Stomach (tissue), 9 donors: ENCODE measurements around the gene MPP1. TPM values are rescaled to one million over a fixed set of nuclear protein-coding genes. Genes with fewer than 3 reads are reported as not detected.

Experiments used
- DNase-seq, 2 donors: peaks; one replicate each; pipeline versions ENCODE4 v3.0.0 to v3.0.0-alpha.2; 2013 to 2019
- H3K27ac ChIP-seq, 5 donors: fragments of 200-600 bp in 4 of 5; sonication (generic) in 4 of 5; one replicate each; pipeline ENCODE4 v1.5.1; 2013 to 2019; ENCODE audit warnings: mild to moderate bottlenecking in 1 of 5, moderate library complexity in 1 of 5
- H3K27me3 ChIP-seq, 3 donors: fragments of 200-600 bp; sonication (generic); one replicate each; pipeline ENCODE4 v1.5.1; 2017 to 2019; ENCODE audit warnings: mixed run types in 1 of 3
- H3K36me3 ChIP-seq, 4 donors: fragments of 200-600 bp; sonication (generic); 1 replicate in 3 of 4; 2 replicates in 1 of 4; pipeline ENCODE4 v1.5.1; 2016 to 2019
- H3K4me1 ChIP-seq, 4 donors: fragments of 200-600 bp; sonication (generic); one replicate each; pipeline ENCODE4 v1.5.1; 2016 to 2019
- H3K4me3 ChIP-seq, 4 donors: fragments of 200-600 bp; sonication (generic) in 3 of 4; one replicate each; pipeline ENCODE4 v1.5.1; 2016 to 2019; ENCODE audit warnings: mild to moderate bottlenecking in 1 of 4
- H3K9me3 ChIP-seq, 4 donors: fragments of 200-600 bp; sonication (generic); one replicate each; pipeline ENCODE4 v1.5.1; 2016 to 2019
- CTCF ChIP-seq, 7 experiments: fragments of 450-650 bp in 4 of 7; fragments of 200-600 bp in 3 of 7; sonication (generic) in 3 of 7; IDR thresholded peaks; one replicate each; pipeline ENCODE4 v1.5.1; 2016 to 2019; ENCODE audit warnings: antibody characterized with exemption in 7 of 7, control low read depth in 2 of 7, mild to moderate bottlenecking in 1 of 7
- EP300 ChIP-seq: sonication (generic); formaldehyde crosslinking; IDR thresholded peaks from one replicate; pipeline ENCODE4 v1.6.1; 2017; ENCODE audit warnings: antibody characterized with exemption
- POLR2A ChIP-seq, 4 donors: fragments of 450-650 bp; IDR thresholded peaks; one replicate each; pipeline ENCODE4 v1.6.1; 2016; ENCODE audit warnings: antibody characterized with exemption in 4 of 4, control low read depth in 2 of 4, mild to moderate bottlenecking in 1 of 4, moderate library complexity in 1 of 4
- POLR2AphosphoS5 ChIP-seq, 3 donors: sonication (generic); formaldehyde crosslinking; IDR thresholded peaks; one replicate each; pipeline ENCODE4 v1.6.1; 2016; ENCODE audit warnings: antibody characterized with exemption in 3 of 3
- WGBS, 5 donors: extraction: QIAGEN DNeasy Blood & Tissue Kit in 3 of 5; methylation state at CpG; one replicate each; pipeline versions ENCODE4 v1.1.5 to v1.1.7; 2013 to 2018; 5-methylcytosine and 5-hydroxymethylcytosine counted together
- intact Hi-C: fragments of 100-400 bp; cut with DNase I; formaldehyde crosslinking; loops from one replicate; pipeline ENCODE4 v1.15.1; 2023; ENCODE audit warnings: low total_unique reads
- polyA plus RNA-seq, 3 donors: library from polyadenylated mRNA; stranded (reverse); fragments of 200-250 nt; gene quantifications; one replicate each; pipeline ENCODE4 v1.2.3, GENCODE V29; 2013
- total RNA-seq, 5 donors: library from RNA; depleted of rRNA; stranded (reverse); fragments of >200 nt; gene quantifications; one replicate each; pipeline versions ENCODE4 v1.1.0 to v1.2.3, GENCODE V29; 2014 to 2016
- donor health status: healthy with polysubstance abuse.
- donor health status: Bipolar disorder and iron deficiency.
- donor health status: healthy.

Gene MPP1
- total and polyA plus RNA-seq, 8 donors, result 3.5 to 26.4 (median 9.1) TPM

GRCh38 chrX:154834562-154834961, 29.3 kb upstream of the MPP1 start, which contains the start of gene SMIM9:
SMIM9 (minus strand) TSS chrX:154834662; CDS start chrX:154830856, 3,806 bp downstream.
- H3K4me1 ChIP-seq, result no peaks in the 10 kb centered on the region
- DNase-seq, result no peak
- H3K36me3 ChIP-seq, result no peaks in the 10 kb centered on the region
- no peaks in the 10 kb centered on the region for H3K9me3 ChIP-seq
- TF ChIP-seq CTCF (IDR thresholded peaks at IDR 0.05), result no peak
- H3K27ac ChIP-seq, result no peak within 1 kb of the TSS
- no peak within 1 kb of the TSS for H3K4me3 ChIP-seq
- H3K27me3 ChIP-seq, result no peaks in the 10 kb centered on the region
- 78 to 92% (median 86%) methylated on average over 3 of the region's 3 CpGs for WGBS, 5 donors
- intact Hi-C loops, result no loop called here

GRCh38 chrX:154833746-154834274, 28.5 kb upstream of the MPP1 start:
- Histone ChIP-seq H3K36me3 (no peaks in the 10 kb centered on the region), H3K9me3 (no peaks in the 10 kb centered on the region), H3K27me3 (no peaks in the 10 kb centered on the region), H3K27ac (no peak overlapping the region), H3K4me3 (no peak overlapping the region), H3K4me1 (no peaks in the 10 kb centered on the region)
- DNase-seq, result no peak
- TF ChIP-seq POLR2AphosphoS5 (IDR thresholded peaks at IDR 0.05), result no peak
- TF ChIP-seq POLR2A (IDR thresholded peaks at IDR 0.05), result no peak
- no peak for TF ChIP-seq EP300
- TF ChIP-seq CTCF (IDR thresholded peaks at IDR 0.05), result no peak
- WGBS, 5 donors, result 62 to 87% (median 85%) methylated on average over 3 of the region's 3 CpGs
- intact Hi-C loops, result no loop called here

GRCh38 chrX:154829926-154830442, 24.7 kb upstream of the MPP1 start:
- DNase-seq, result no peak
- H3K27ac ChIP-seq, result no peak overlapping the region

GRCh38 chrX:154829134-154829533, 23.8 kb upstream of the MPP1 start:
- TF ChIP-seq POLR2A (IDR thresholded peaks at IDR 0.05) (no peak), CTCF (IDR thresholded peaks at IDR 0.05) (no peak), EP300 (no peak), POLR2AphosphoS5 (IDR thresholded peaks at IDR 0.05) (no peak)
- intact Hi-C loops, result no loop called here
- H3K4me3 ChIP-seq, result no peak overlapping the region

More at GRCh38 chrX:154829926-154830442, 24.7 kb upstream of the MPP1 start:
- Histone ChIP-seq H3K27me3 (no peaks in the 10 kb centered on the region), H3K36me3 (no peaks in the 10 kb centered on the region), H3K4me3 (no peak overlapping the region), H3K4me1 (no peaks in the 10 kb centered on the region), H3K9me3 (no peaks in the 10 kb centered on the region)
- WGBS, 5 donors, result 14 to 56% (median 42%) methylated on average over 1 of the region's 1 CpG
- intact Hi-C loops, result no loop called here
- TF ChIP-seq POLR2AphosphoS5 (IDR thresholded peaks at IDR 0.05) (no peak), EP300 (no peak), POLR2A (IDR thresholded peaks at IDR 0.05) (no peak), CTCF (IDR thresholded peaks at IDR 0.05) (no peak)

More at GRCh38 chrX:154829134-154829533, 23.8 kb upstream of the MPP1 start:
- Histone ChIP-seq H3K27me3 (no peaks in the 10 kb centered on the region), H3K9me3 (no peaks in the 10 kb centered on the region), H3K36me3 (no peaks in the 10 kb centered on the region), H3K4me1 (no peaks in the 10 kb centered on the region), H3K27ac (no peak overlapping the region)
- DNase-seq, result no peak
